HG03521 (cell line): ENCODE results near the gene DYNC1LI1.

Experiments
- ATAC-seq: cut with Tn5 transposase; IDR thresholded peaks from one replicate; pipeline ENCODE4 v1.9.1; 2021; ENCODE audit warnings: mild to moderate bottlenecking, moderate library complexity; ENCODE audit not compliant: unreplicated experiment

Gene DYNC1LI1

DNA sequence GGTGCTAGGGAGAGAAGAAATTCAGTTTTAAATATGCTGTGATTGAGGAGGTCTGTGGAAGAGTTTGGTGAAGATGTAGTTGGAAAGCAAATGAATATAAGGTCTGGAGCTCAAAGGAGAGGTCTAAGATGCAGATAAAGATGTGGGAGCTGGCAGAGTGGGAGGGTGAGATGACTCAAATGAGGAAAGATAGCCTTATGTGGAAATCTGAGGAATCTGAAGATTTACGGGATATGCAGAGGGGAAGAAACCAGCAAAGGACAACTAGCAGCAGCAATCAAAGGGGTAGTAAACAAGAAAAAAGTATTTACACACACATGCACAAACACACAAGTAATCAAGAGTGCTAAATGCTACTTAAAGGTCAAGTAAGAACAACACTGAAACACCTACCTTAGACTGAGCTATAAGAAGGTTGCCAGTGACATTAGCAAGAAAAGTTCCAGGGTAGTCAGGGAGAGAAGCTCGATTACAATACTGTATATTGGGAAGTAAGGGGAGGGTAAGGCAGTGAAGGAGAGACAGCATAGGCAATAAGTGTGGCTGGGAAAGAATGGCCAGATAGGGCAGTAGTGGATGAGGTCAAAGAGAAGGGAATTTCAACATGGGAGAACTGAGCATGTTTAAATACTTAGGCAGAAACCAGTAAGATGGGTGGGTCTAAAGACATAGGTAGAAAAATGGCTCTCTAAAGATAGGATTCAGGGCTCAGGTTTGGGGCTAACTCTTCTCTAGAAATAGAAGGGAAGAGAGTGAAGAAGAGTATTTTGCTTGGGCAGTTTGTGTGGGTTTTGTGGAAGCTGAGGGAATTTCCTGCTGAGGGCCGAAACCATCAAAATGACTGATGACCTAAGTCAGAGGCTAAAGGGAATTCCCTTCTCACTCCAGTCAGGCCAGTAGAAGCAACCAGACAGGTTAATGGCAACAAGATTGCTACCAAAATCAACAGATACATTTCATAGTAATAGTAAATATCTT, 76.9 kb downstream of the DYNC1LI1 start:
- ATAC-seq = peak; percentile 67

DNA sequence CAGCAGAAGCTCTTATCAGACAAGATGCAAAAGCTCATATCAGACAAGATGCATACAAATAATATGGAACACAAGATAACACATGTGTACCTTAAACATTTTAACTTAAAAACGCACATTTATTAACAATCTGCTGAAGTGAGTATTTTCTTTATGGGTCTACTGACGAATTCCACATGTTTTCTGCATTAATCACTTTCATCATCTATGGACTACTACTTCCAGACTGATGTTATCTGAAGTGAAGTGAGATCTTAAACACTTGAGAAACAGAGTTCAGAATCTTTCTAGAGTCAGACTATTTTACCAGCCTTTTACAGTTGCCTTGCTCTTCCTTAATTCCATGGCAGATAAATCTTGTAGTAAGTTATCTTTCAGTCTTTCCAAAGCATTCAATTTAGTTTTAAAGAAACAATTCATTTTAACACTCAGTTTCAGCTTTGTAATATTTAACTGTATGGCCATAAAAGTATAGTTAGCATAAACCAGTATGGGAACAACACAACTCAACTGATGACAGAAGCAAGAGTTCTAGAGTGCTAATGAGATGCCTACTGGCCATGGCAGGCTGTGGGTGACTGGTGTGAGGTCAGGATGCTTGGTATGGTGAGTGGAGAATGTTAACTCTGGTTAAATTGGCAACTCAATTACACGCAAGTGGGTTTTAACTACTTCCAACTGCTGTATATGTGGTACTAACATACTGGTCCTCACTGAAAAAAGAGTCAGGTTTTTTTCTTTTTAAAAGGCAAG, 77.8 kb downstream of the DYNC1LI1 start:
- no peak for ATAC-seq

DNA sequence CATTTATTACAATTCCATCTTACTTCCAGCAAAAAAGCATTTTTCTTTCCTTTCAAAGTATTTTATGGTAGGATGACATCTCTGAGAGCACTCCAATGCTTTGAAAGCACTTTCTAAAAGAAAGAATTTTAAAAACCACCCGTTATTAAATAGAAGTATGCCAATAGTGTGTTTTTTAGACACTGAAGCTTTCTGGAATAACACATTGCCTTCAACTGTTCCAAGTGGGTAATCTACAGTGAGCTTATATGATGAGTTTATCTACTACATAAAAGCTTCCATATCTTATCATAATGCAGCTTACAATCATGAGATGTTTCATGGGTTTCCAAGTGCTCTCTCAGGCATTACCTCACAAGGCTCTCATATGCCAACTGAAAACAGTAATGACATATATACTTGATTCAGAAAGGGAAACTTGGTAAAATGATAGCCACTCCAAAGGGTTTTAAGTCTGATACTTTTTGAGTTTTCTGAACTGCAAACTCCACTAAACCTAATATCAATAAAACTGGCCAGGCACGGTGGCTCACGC, 82.1 kb downstream of the DYNC1LI1 start:
- no peak for ATAC-seq

GRCh38 chr3:32487781-32488473, 82.7 kb downstream of the DYNC1LI1 start:
- ATAC-seq = no peak

GRCh38 chr3:32484436-32484835, 86.2 kb downstream of the DYNC1LI1 start:
- no peak for ATAC-seq

GRCh38 chr3:32483772-32484171, 86.9 kb downstream of the DYNC1LI1 start:
- ATAC-seq = no peak

DNA sequence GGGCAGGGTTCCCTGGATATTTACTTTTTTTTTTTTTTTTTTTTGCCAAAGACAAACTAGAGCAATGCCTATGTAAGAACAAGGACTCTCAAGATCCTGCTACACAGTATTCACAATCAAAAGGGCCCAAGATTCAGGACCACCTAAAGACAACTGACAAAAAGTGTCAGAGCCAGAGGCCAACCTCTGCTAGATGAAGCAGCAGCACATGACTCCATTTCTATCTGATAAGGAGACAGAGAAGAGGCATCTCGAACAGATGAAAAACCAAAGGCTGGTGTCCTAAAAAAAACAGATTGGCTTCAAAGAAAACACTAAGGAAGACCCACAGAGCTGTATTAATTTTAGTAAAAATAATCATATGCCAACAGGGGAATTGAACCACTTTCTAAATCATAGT, 88.0 kb downstream of the DYNC1LI1 start:
- ATAC-seq = no peak

DNA sequence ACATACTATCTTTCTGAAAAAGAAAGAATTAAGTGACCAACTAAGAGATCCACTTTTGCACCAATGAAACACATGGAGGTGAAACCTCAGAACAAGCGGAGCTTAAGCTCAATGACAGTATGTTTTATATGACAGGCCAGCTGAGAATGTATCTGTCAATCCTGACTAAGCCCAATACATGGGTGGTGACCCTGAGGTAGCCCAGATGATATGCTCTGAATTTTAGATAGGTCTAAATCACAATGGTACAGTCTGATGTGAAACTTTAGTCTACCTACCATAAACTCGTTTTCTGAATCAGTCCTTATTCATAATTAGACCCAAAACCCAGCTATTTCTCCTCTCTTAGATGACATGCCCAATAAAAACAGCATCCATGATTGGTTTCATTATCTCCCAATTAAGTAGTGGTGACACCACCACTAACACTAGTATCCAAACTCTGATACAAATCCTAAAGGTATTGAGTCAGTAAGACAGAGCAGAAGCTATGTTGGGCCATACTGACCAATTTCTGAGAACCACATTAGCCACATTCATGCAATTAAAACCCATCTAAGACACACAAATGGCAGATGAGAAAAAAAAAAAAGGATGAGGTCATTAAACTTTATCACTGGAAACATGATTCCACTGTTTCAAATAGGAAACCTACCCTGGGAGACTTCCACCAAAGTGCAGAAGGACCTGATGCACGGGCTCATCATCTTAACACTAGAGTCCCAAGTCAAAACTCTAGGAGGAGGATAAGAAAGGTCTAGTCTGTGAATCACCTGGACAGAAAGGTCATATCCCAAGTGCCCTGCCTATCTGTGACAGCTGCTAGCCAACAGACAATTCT, 88.6 kb downstream of the DYNC1LI1 start:
- ATAC-seq = no peak

GRCh38 chr3:32480604-32481003, 90.1 kb downstream of the DYNC1LI1 start:
- no peak for ATAC-seq
